H9 (cell line): ENCODE measurements around the gene AIG1. TPM values are rescaled to one million over a fixed set of nuclear protein-coding genes. Genes with fewer than 3 reads are reported as not detected.

Experiments
- DNase-seq: peaks from one replicate; pipeline ENCODE4 v3.0.0-alpha.2; 2017
- H2AFZ ChIP-seq: one replicate; pipeline ENCODE4 v1.6.1; 2013; ENCODE audit warnings: mild to moderate bottlenecking, low read length, control low read depth, moderate library complexity
- H2AK5ac ChIP-seq: 2 replicates; pipeline ENCODE4 v1.6.1; 2013; ENCODE audit warnings: low read length, control low read depth, mixed read lengths; ENCODE audit not compliant: insufficient read length
- H2BK120ac ChIP-seq: one replicate; pipeline ENCODE4 v1.6.1; 2013; ENCODE audit warnings: low read depth, mild to moderate bottlenecking, low read length, control low read depth, inconsistent platforms; ENCODE audit not compliant: poor library complexity, severe bottlenecking
- H2BK12ac ChIP-seq: 2 replicates; pipeline ENCODE4 v1.6.1; 2013; ENCODE audit warnings: low read length, control low read depth, mixed read lengths, low read depth; ENCODE audit not compliant: insufficient read length
- H2BK15ac ChIP-seq: 2 replicates; pipeline ENCODE4 v1.6.1; 2013; ENCODE audit warnings: low read depth, low read length, control low read depth
- H2BK20ac ChIP-seq: one replicate; pipeline ENCODE4 v1.6.1; 2013; ENCODE audit warnings: low read depth, mild to moderate bottlenecking, low read length, control low read depth, inconsistent platforms; ENCODE audit not compliant: poor library complexity, severe bottlenecking
- H2BK5ac ChIP-seq: 2 replicates; pipeline ENCODE4 v1.6.1; 2013; ENCODE audit warnings: low read length, control low read depth, mixed read lengths; ENCODE audit not compliant: insufficient read length
- H3K14ac ChIP-seq: 2 replicates; pipeline ENCODE4 v1.6.1; 2013; ENCODE audit warnings: low read length, control low read depth; ENCODE audit not compliant: insufficient read depth
- H3K18ac ChIP-seq: 2 replicates; pipeline ENCODE4 v1.6.1; 2013; ENCODE audit warnings: low read depth, mild to moderate bottlenecking, mixed read lengths, low read length, control low read depth; ENCODE audit not compliant: insufficient read length
- H3K23ac ChIP-seq: 2 replicates; pipeline ENCODE4 v1.6.1; 2013; ENCODE audit warnings: low read length, control low read depth, mixed read lengths, low read depth; ENCODE audit not compliant: insufficient read length
- H3K23me2 ChIP-seq: 2 replicates; pipeline ENCODE4 v1.6.1; 2013; ENCODE audit warnings: low read depth, mild to moderate bottlenecking, mixed read lengths, low read length, control low read depth; ENCODE audit not compliant: insufficient read length, poor library complexity, severe bottlenecking
- H3K27ac ChIP-seq: 2 replicates; pipeline ENCODE4 v1.5.1; 2013; ENCODE audit warnings: low read length, control low read depth, mixed read lengths, low read depth; ENCODE audit not compliant: insufficient read length
- H3K27me3 ChIP-seq: 2 replicates; pipeline ENCODE4 v1.6.1; 2013; ENCODE audit warnings: low read length, control low read depth, inconsistent platforms; ENCODE audit not compliant: insufficient read depth
- H3K4ac ChIP-seq: 2 replicates; pipeline ENCODE4 v1.6.1; 2013; ENCODE audit warnings: low read depth, mild to moderate bottlenecking, control low read depth, inconsistent platforms, low read length, moderate library complexity
- H3K4me1 ChIP-seq: 2 replicates; pipeline ENCODE4 v1.6.1; 2013; ENCODE audit warnings: low read length, control low read depth, inconsistent platforms; ENCODE audit not compliant: insufficient read depth
- H3K4me2 ChIP-seq: 2 replicates; pipeline ENCODE4 v1.6.1; 2013; ENCODE audit warnings: low read length, control low read depth, mixed read lengths; ENCODE audit not compliant: insufficient read length, insufficient read depth
- H3K56ac ChIP-seq: 2 replicates; pipeline ENCODE4 v1.6.1; 2013; ENCODE audit warnings: low read depth, mild to moderate bottlenecking, mixed read lengths, low read length, control low read depth; ENCODE audit not compliant: insufficient read length
- H3K79me1 ChIP-seq: 2 replicates; pipeline ENCODE4 v1.6.1; 2013; ENCODE audit warnings: low read depth, mild to moderate bottlenecking, moderate library complexity, low read length, control low read depth, inconsistent platforms; ENCODE audit not compliant: insufficient read depth, poor library complexity, severe bottlenecking
- H3K79me2 ChIP-seq: 2 replicates; pipeline ENCODE4 v1.6.1; 2013; ENCODE audit warnings: low read length, control low read depth, inconsistent platforms; ENCODE audit not compliant: insufficient read depth
- H3K9ac ChIP-seq: 2 replicates; pipeline ENCODE4 v1.6.1; 2013; ENCODE audit warnings: low read length, control low read depth, mixed read lengths; ENCODE audit not compliant: insufficient read length; ENCODE audit errors: extremely low read depth
- H3K9me3 ChIP-seq: one replicate; pipeline ENCODE4 v1.6.1; 2013; ENCODE audit warnings: low read depth, low read length, inconsistent platforms; ENCODE audit not compliant: control insufficient read depth
- H3T11ph ChIP-seq: one replicate; pipeline ENCODE4 v1.6.1; 2013; ENCODE audit warnings: mild to moderate bottlenecking, low read length, control low read depth, inconsistent platforms
- H4K20me1 ChIP-seq: one replicate; pipeline ENCODE4 v1.6.1; 2013; ENCODE audit not compliant: control insufficient read depth, insufficient read length, insufficient read depth
- H4K5ac ChIP-seq: 2 replicates; pipeline ENCODE4 v1.6.1; 2013; ENCODE audit warnings: low read depth, mild to moderate bottlenecking, mixed read lengths, low read length, control low read depth; ENCODE audit not compliant: insufficient read length
- H4K8ac ChIP-seq: replicated peaks from 2 replicates; pipeline ENCODE4 v1.6.1; 2013; ENCODE audit warnings: low read length, control low read depth, mixed read lengths, low read depth; ENCODE audit not compliant: insufficient read length
- H4K91ac ChIP-seq: 2 replicates; pipeline ENCODE4 v1.6.1; 2013; ENCODE audit warnings: low read depth, mild to moderate bottlenecking, moderate library complexity, mixed read lengths, low read length, control low read depth; ENCODE audit not compliant: insufficient read length
- H3K27ac Mint-ChIP-seq, 3 experiments: 2 replicates in 2 of 3; 3 replicates in 1 of 3; pipeline ENCODE4 v1.8.0; 2020 to 2021; ENCODE audit warnings: mixed read lengths in 3 of 3, mild to moderate bottlenecking in 1 of 3, moderate library complexity in 1 of 3
- H3K27me3 Mint-ChIP-seq: 2 replicates; pipeline ENCODE4 v1.8.0; 2021; ENCODE audit warnings: low read depth, mild to moderate bottlenecking, moderate library complexity, mixed read lengths
- H3K36me3 Mint-ChIP-seq, 3 experiments: 2 replicates in 2 of 3; 3 replicates in 1 of 3; pipeline ENCODE4 v1.8.0; 2020 to 2021; ENCODE audit warnings: low read depth in 3 of 3, mixed read lengths in 3 of 3; ENCODE audit not compliant: insufficient read depth in 1 of 3
- H3K4me1 Mint-ChIP-seq, 2 experiments: 2 replicates each; pipeline ENCODE4 v1.8.0; 2020; ENCODE audit warnings: mixed read lengths in 2 of 2
- H3K4me3 Mint-ChIP-seq, 2 experiments: 2 replicates in 1 of 2; 3 replicates in 1 of 2; pipeline ENCODE4 v1.8.0; 2020 to 2021; ENCODE audit warnings: mild to moderate bottlenecking in 2 of 2, mixed read lengths in 2 of 2, moderate library complexity in 1 of 2
- H3K9me3 Mint-ChIP-seq, 2 experiments: 2 replicates in 1 of 2; 3 replicates in 1 of 2; pipeline ENCODE4 v1.8.0; 2020; ENCODE audit warnings: mild to moderate bottlenecking in 2 of 2, mixed read lengths in 2 of 2, moderate library complexity in 1 of 2
- CTCF ChIP-seq: fragments of 200-600 bp; sonication (generic); conservative IDR thresholded peaks from 3 replicates; pipeline ENCODE4 v1.8.0; 2021; ENCODE audit warnings: antibody characterized with exemption, mild to moderate bottlenecking
- WGBS: extraction: QIAGEN DNeasy Blood & Tissue Kit; methylation state at CpG from one replicate; pipeline ENCODE4 v1.1.7; 2013; ENCODE audit warnings: missing lambda C conversion rate, low lambda C conversion rate, mixed read lengths; ENCODE audit not compliant: insufficient read length; ENCODE audit errors: extremely low coverage; 5-methylcytosine and 5-hydroxymethylcytosine counted together
- total RNA-seq: library from RNA; stranded (reverse); gene quantifications from 2 replicates; pipeline ENCODE4 v1.2.1, GENCODE V29; 2021

The AIG1 gene
- total RNA-seq, 1 experiment from 2014 or later, result 44.6 TPM

- Mint-ChIP-seq H3K9me3 (no peaks in the 10 kb centered on the region), H3K36me3 (peaks cover 0 to 4% (median 0%) of the 10 kb centered on the region in 3 experiments; a peak in 1 of 7 replicates)
Measured at GRCh38 chr6:143196525-143197225, 136.0 kb downstream of the AIG1 start.

More at GRCh38 chr6:143196525-143197225, 136.0 kb downstream of the AIG1 start:
- Histone ChIP-seq H3K79me2 (no peaks in the 10 kb centered on the region), H2AK5ac (no peak overlapping the region), H4K8ac (no peak overlapping the region), H2BK120ac (no peak overlapping the region), H3K56ac (no peak overlapping the region), H3K9me3 (no peaks in the 10 kb centered on the region), H3K23ac (no peak overlapping the region), H3T11ph (no peak overlapping the region), H2BK15ac (no peak overlapping the region), H4K5ac (no peak overlapping the region), H3K27me3 (no peaks in the 10 kb centered on the region), H3K18ac (no peak overlapping the region), H2BK20ac (no peak overlapping the region), H3K4ac (no peak overlapping the region), H2BK12ac (no peak overlapping the region), H4K20me1 (no peaks in the 10 kb centered on the region), H2AFZ (no peak overlapping the region), H3K4me2 (no peak overlapping the region), H3K23me2 (no peaks in the 10 kb centered on the region), H3K27ac (no peak overlapping the region), H3K4me1 (no peaks in the 10 kb centered on the region), H2BK5ac (no peak overlapping the region), H4K91ac (no peak overlapping the region), H3K14ac (no peak overlapping the region), H3K79me1 (no peaks in the 10 kb centered on the region), H3K9ac (no peak overlapping the region)
- Mint-ChIP-seq H3K27ac (no peak overlapping the region; a peak in 1 of 7 replicates), H3K27me3 (no peaks in the 10 kb centered on the region), H3K4me3 (no peak overlapping the region), H3K4me1 (no peaks in the 10 kb centered on the region)
- no peak for DNase-seq
- no CpG with 5 or more reads among the region's 5 CpGs for WGBS
- no peak for TF ChIP-seq CTCF
